ENCODE results near the gene TXNL4B.

TXNL4B gene

DNA sequence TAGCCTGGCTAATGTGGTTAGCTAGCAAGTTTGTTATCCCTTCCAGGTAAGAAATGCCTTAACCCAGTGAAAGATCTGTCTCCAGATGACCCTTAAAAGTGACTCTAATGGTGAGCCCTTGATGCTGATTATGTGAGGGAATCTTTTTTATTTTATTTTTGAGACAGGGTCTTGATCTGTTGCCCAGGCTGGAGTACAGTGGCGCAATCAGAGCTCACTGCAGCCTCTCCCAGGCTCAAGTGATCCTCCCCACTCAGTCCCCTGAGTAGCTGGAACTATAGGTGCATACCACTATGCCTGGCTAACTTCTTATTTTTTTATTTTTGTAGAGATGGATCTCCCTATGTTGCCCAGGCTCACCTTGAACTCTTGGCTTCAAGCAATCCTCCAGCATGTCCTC, 49.9 kb downstream of the TXNL4B start:
- Histone ChIP-seq H3K9me3 (ENCODE audit: insufficient read depth, low read depth, low read length) (no peaks in the 10 kb centered on the region), H3K4me3 (ENCODE audit: low read length) (no peak overlapping the region), H3K4me1 (ENCODE audit: insufficient read depth, low read length) (no peaks in the 10 kb centered on the region), H3K27me3 (ENCODE audit: insufficient read depth, low read length) (no peaks in the 10 kb centered on the region), H3K27ac (ENCODE audit: low read length) (no peak overlapping the region), H3K9ac (ENCODE audit: low read depth, low read length) (no peak overlapping the region), H3K36me3 (ENCODE audit: insufficient read depth, low read depth, low read length) (no peaks in the 10 kb centered on the region)

DNA sequence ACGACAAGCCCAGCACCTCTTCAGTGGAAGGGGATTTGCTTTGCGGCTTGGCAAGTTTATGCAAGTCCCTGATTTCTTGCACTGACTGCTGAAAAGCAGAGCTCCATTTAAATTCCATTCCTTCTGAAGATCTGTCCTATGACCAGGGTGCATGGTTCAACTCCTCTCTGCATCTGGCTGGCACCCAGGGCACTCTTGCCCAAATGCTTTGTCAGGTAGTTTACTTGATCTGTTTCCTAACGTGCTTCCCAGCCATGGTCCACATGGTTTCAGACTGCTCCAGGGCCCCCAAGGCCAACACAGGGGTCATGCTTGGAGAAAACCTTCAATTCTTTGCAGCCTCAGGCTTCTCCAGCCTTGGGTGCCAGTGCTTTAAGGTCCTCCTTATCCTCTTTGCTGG, 50.4 kb downstream of the TXNL4B start:
- no peak overlapping the region for H3K4me3 ChIP-seq (ENCODE audit: low read length)
- no peaks in the 10 kb centered on the region for H3K27me3 ChIP-seq (ENCODE audit: insufficient read depth, low read length)
- no peaks in the 10 kb centered on the region for H3K4me1 ChIP-seq (ENCODE audit: insufficient read depth, low read length)
- H3K9ac ChIP-seq (ENCODE audit: low read depth, low read length): no peak overlapping the region
- no peaks in the 10 kb centered on the region for H3K9me3 ChIP-seq (ENCODE audit: insufficient read depth, low read depth, low read length)
- no peak overlapping the region for H3K27ac ChIP-seq (ENCODE audit: low read length)
- H3K36me3 ChIP-seq (ENCODE audit: insufficient read depth, low read depth, low read length): no peaks in the 10 kb centered on the region

DNA sequence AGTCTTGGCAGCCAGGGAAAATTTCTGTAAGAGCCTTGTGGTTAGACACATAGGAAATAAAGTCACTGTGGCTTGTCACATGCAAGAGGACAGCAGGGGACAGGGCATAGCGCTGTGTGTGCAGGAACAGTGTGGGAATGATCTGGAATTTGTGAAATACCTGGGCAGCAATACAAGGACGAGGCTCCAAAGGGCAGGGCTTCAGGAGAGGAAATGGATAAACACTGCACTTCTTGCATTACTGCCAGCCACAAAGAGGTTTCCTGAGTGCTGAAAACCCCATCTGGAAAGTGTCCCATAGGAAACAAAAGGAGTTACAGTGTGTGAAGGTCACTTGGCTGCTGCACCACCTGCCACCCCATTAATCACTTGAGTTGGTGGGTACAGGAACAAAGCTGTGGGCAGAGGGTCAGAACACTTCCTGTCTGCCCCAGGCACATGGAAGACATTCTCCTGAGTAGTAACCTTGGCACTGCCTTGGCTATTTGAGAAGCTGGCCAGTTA, 51.2 kb downstream of the TXNL4B start:
- Histone ChIP-seq H3K9ac (ENCODE audit: low read depth, low read length) (no peak overlapping the region), H3K4me3 (ENCODE audit: low read length) (no peak overlapping the region), H3K27me3 (ENCODE audit: insufficient read depth, low read length) (no peaks in the 10 kb centered on the region), H3K27ac (ENCODE audit: low read length) (no peak overlapping the region), H3K36me3 (ENCODE audit: insufficient read depth, low read depth, low read length) (no peaks in the 10 kb centered on the region), H3K9me3 (ENCODE audit: insufficient read depth, low read depth, low read length) (no peaks in the 10 kb centered on the region), H3K4me1 (ENCODE audit: insufficient read depth, low read length) (no peaks in the 10 kb centered on the region)

DNA sequence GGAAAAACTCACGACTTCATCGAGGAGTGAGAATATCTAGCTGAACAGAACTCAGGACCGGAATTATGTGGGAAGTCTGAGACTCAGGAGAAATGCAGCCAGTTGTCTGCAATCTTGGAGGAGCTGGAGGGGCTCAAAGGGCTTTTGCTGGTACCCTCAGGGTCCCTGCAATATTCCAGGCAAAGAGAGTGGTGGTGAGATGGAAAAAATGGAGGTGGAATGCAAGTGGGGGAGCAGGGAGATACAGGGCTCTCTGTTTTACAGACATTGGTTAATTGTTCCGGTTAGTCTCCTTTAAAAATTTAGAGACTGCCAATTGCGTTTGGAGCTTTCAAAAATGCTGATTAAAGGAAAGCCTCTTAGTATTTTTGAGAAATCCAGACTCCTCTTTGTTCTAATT, 57.3 kb downstream of the TXNL4B start:
- Histone ChIP-seq H3K27me3 (ENCODE audit: insufficient read depth, low read length) (no peaks in the 10 kb centered on the region), H3K9me3 (ENCODE audit: insufficient read depth, low read depth, low read length) (no peaks in the 10 kb centered on the region), H3K9ac (ENCODE audit: low read depth, low read length) (no peak overlapping the region), H3K4me1 (ENCODE audit: insufficient read depth, low read length) (peaks cover 8% of the 10 kb centered on the region; the same call in 1 of the 2 replicates), H3K4me3 (ENCODE audit: low read length) (no peak overlapping the region), H3K36me3 (ENCODE audit: insufficient read depth, low read depth, low read length) (no peaks in the 10 kb centered on the region), H3K27ac (ENCODE audit: low read length) (no peak overlapping the region)
